ENCODE results near the gene SDF4.
A peak's percentile ranks its signal among the peaks of the same experiment; 100 is the strongest.

SDF4 gene, protein sequence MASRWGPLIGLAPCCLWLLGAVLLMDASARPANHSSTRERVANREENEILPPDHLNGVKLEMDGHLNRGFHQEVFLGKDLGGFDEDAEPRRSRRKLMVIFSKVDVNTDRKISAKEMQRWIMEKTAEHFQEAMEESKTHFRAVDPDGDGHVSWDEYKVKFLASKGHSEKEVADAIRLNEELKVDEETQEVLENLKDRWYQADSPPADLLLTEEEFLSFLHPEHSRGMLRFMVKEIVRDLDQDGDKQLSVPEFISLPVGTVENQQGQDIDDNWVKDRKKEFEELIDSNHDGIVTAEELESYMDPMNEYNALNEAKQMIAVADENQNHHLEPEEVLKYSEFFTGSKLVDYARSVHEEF

DNA sequence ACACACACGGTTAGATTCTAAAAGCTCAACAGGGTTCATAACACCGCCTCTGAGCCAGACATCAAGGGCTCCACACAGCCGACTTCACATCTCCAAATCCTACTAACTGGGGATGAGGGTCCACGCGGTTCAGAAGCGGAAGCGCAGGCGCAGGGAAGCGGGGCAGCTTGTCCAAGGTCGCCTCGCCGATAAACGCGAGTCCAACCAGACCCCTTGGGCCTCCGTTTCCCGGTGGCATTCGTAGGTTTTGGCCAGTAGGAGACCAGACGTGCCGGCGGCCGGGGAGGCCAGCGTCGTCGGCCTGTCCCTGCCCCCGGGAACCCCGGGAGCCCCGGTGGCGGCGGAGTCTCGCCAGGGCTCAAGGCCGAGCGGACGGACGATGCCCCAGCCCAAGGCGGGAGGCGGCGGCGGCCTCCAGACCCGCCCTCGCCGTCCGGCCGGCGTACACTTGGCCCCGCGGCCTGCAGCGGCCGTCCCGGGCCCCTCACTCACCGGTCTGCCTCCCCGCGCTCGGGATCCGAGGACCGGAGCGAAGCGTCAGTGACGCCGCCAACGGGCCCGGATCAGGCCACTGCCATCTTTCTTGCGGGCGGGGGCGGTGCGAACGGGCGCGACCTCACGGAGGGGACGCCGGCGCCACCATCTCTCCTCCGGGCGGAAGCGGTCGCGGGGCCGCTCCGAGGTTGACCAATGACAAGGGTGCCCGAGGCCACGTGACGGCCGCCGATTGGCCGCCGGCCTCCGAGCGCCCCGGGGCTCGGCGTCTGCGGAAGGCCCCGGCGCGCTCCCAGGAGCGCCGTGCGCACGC, at the start of gene SDF4:
Gene SDF4, minus strand, starts transcription at position 602 of the 808 bp plus-strand sequence. CDS start 3,229 bp downstream, outside the sequence.
- DNase-seq: peak; percentile 92

DNA sequence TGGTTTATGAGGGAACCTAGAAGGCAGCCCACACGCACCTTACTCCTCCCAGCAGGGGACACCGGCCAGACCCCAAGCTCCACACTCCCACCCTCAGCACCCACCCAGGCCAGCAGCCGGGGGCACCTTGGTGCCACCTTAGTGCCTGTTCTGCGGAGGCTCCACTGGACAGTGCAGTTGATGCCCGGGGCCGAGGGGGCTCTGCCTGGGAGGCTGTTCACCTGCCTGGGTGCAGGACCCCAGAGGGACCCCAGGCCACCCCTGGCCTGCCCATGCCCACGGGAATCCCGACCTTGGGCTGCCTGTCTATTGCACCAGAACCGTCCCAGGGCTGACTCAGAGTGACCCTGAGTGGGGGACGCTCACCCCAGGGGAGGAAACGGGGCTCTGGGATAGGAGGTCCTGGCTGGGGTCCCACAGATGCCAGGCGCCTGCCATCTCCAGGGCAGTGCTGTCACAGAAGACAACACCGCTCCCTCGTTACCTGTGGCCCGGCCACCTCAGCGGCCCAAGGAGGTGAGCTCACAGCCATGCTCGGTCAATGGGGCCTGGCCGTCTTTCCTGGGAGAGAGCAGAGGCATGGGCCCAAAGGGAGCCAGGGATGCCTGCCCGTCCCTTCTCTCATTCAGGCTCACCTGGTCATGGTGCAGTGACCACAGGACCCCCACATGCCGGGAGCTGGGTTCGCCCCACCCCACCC, 49.1 kb upstream of the SDF4 start:
- DNase-seq: no peak

DNA sequence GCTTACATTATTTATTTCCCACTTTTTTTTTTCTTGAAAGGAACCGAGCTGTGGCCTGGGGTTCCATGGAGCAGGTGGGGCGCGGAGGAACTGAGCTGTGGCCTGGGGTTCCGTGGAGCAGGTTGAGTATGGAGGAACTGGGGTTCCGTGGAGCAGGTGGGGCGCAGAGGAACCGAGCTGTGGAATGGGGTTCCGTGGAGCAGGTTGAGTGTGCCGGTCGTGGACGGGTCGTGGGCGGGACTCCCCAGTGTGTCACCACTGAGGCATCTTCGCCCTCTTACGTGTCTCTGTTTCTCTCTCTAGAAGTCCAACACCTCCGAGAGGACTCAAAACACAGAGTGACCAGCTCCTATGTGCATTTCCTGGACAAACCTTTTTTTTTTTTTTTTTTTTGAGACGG, 47.2 kb upstream of the SDF4 start:
- DNase-seq: no peak

DNA sequence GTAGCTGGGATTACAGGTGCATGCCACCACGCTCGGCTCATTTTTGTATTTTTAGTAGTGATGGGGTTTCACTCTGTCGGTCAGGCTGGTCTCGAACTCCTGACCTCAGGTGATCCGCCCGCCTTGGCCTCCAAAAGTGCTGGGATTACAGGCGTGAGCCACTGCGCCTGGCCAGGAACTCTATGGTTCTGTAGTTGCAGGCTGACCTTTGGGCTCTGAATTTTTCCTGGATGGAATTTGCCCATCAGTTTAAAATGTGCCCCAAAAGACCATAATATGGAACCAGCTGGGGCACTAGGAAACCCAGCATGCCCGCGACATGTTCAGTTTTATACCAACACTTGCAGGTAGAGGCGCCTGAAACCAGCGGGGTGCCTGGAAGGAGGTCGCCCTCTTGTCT, 46.8 kb upstream of the SDF4 start:
- DNase-seq: no peak

DNA sequence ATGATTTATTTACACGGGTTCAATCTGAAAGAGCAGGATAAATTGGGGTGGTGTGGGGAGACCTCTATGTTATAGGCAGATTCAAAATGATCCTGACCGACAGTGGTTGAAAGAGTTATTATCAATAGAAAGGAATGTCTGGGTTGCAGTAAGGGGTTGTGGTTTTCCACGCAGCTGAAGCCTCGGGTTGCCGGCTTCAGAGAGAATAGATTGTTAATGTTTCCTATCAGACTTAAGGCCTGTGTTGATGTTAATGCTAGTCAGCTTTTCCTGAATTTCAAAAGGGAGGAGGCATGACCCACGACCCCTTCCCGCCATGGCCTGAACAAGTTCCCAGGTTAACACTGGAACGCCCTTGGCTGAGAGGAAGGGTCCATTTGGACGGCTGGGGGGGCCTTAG, 44.0 kb upstream of the SDF4 start:
- DNase-seq: no peak

DNA sequence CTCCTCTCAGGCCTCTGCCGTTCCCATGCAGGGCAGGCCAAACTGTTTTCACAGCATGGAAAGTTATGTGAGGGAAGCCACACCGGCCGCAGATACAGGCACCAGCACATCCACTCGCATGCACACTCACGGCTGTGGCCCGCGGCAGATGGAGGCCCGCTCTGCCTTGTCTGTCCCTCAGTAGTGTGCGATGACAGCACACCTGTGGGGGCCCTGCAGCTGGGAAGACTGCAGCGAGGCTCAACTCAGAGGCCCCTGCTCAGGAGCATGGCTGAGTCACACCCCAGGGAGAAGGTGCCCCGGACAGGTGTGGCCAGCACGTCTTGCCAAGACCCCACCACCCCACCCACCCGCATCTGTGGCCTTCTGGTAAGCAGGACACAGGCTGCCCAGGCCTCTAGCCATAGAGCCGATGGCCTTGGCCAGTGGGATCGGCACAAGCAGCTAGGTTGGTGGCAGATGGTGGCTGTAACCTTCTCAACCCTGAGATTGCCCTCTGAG, 43.2 kb upstream of the SDF4 start:
- no peak for DNase-seq

DNA sequence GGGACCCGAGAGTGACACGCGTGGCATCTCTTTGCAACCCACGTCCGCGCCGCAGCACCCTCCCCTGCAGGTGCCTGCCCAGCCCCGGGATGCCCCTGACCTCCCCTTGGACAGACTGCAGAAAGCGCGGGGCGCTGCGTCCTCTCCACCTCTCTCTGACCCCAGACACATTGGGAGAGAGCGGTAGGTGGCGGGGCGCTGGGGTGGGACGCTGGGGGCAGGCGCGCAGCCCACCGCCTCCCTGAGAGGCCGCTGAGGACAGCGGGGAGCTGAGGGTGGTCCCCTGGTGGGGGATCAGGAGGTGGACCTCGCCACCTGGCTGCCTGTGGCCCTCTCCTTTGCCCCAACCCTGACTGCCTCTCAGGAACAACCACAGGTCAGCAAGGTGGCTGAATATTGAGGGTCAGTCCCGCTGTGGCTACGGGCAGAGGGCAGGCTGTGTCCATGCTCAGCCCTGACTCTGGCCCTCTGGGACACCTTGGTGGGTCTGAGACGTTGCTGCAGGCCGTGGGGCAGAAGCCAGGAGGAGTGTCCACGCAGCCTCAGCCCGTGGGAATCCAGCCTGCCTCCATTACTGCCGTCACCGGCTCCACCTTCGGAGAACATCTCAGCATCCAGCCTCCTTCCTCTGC, 42.6 kb upstream of the SDF4 start:
- DNase-seq: no peak

DNA sequence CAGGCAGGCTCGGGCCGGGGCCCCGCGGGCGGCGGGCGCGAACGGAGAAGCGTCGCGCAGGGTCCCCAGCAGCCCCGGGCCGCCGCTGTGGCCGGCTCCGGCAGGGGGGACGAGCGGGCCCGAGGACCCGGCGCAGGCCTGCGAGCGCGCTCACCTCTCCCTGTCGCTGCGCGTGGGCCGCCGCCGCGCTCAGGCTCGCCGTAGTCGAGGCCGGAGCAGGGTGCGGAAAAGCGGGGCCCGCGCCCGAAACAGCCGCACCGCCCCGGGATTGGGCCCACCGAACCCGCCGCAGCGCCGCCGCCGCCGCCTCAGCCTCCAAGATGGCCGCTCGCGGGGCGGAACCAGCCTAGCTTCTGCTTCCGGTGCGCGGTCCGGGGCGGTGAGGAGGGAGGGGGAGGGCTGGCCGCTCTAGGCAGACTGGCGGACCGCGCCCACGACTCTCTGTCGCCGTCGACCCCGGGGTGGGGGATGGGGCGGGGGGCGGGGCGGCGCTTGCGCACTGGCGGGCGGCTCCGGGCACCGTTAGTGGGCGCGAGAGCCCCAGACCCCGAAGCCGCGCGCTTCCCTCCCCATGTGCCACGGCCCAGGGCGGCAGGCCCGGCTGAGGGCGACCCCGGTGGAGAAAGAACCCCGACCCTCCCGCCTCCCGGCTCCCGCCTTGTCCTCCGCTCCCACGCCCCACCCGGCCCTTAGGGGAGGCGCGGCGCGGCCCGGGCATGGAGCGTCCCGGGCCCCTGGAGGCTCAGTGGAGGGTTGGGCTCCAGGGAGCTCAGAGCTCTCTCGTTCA, 41.9 kb upstream of the SDF4 start, which contains the start of gene UBE2J2:
Gene UBE2J2, minus strand, starts transcription at position 343 of the 787 bp plus-strand sequence. CDS start 5,862 bp downstream, outside the sequence.
- peak; percentile 83 for DNase-seq

DNA sequence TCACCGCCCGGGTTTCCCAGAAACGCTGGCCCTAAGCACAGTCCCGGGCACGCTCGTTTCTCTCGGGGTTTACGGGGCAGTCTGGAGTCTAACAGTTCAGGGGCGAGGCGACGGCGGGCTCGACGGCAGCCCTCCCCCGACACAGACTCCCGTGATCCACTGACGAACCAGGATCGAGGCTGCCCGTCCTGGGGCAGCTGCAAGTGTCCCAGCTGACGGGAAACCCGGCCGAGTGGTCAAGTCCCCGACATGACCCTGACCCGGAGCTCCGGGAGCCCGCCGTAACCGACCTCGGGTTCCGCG, 41.4 kb upstream of the SDF4 start:
- DNase-seq: no peak

DNA sequence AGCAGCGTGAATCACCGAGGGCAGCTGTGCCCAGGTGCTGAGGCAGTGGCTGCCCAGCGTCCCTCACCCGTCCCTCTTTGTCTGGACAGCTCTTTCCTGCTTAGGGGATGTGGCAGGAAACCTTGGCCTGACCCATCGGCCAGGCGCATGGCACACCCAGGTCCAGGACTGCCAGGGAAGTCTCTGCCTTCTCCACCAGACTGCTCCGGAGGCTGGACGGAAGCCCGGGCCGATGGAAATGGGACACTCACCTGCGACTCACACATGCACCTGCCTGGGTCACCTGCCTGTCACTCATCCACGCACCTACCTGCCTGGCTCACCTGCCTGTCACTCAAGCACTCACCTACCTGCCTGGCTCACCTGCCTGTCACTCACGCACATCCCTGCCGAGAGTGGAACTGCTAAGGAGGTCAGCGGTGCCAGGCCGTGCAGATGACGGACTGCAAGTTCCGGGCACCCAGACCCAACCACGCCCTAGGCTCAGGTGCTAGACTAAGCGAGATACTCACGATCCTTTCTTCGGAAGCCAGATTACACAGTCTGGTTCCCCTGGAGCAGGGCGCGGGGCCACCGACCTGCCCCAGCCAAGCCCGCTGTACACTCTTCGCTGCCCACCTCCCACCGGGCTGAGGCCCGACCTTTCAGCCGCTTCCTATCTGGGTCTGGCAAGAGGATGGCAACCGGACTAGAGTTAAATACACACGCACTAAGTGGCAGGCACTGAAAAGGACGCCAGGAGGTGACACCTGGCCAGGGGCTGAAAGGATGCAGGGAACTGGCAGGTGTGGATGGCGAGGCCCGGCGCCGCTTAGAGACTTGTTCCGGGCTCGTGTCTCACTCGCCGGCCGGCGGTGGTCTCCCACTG, 40.8 kb upstream of the SDF4 start:
- DNase-seq: no peak

DNA sequence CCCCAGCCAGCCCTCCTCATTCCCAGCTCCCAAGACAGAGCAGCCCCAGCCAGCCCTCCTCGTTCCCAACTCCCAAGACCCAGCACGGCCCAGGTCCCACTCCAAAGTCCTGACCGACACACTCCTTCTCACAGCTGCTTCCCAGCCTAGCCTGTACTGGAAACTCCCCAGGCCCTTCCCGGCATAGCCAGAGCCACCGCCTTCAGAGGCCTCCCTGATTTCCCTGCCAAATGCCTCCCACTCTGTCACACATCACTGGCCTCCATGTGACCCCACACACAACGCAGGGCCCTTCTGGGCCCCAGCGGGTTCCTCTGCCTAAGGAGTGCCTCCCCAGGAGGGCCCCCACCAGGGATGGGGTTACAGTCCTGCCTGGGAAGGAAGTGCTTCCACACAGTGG, 39.0 kb upstream of the SDF4 start:
- DNase-seq: no peak

DNA sequence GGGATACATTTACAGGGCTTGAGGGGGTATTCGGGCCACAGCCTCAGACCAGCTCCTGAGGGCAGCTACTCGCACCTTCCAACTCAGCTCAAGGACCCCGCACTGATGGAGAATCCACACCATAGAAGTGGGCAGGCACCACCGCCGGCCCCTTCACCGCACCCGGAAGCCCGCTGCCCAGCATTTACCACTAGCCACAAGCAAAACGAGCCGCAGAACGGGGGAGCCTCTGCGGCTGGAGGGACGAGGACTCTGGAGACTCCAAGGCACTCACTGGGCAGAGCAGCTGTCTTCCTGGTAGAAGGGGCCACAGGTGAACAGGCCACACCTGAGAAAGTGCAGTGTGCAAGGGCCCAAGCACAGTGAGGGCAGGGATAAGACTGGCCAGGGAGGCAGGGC, 36.5 kb upstream of the SDF4 start:
- no peak for DNase-seq

DNA sequence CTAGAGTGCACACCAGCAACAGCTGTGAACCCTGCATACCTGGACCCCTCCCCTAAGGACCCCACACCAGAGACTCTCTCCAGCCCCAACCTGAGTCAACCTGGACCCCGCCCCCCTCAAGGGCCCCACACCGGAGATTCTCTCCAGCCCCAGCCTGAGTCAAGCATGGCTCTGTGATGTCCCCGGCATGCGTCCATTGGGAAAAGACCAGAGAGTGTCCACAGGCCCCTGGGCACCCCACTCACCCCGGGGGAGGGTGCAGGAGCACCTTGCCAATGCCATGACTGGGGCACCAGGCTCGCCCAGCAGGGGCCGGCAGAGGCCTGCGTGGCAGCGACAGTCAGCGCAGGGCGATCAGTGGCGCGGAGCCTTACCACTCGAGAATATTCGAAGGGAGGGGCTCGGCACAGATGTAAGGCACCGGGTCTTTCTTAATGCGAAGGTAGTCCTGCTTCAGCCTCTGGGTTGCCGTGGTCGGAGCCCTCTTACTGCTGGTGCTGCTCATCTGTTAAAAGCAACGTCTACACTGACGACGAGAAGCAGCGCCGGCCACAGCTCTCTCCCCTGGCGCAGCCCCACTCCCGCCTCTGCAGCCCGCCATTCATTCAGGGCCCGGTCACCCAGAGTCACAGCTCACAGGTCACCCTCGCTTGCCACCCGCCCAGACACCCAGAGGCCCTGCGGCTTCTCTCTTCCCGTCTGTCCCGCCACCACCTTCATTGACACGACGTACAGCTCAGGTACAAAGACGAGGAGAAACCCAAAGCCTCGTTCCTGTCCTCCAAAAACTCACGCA, 35.9 kb upstream of the SDF4 start:
- no peak for DNase-seq

DNA sequence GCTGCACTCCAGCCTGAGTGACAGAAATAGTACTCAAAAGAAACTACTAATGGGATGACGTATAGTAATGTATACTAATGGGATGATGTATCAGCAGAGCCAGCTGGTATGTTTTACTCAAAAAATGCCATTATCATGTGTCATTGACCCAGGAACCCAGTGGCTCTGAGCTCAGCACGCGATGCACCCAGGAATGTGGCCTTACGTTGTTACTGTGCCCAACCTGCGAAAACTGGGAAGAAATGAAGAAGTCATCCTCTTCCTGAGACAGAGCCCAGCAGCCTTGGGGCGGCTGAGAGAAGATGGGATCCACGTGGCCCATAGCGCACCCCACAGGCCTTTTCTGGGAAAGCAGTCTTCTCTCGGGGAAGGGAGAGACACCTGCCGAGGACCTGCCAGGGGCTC, 33.1 kb upstream of the SDF4 start:
- no peak for DNase-seq

DNA sequence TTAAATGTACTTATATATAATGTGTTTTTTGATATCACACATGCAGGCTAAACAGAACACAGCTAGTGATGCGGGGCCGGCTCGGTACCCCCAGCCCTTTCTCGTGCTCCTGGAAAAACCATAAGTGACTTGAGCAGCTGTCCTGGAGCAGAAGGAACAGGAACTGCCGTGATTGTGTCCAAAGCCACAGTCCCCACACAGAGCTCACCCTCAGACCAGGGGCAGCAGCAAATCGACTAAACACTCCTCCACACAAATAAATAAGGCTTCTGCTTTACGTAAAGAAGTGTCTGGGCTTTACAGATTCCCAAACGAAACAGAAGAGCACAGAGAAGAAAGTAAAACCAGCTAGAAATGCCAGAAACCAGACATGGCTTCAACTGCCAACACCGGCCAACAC, 32.2 kb upstream of the SDF4 start:
- DNase-seq: no peak

DNA sequence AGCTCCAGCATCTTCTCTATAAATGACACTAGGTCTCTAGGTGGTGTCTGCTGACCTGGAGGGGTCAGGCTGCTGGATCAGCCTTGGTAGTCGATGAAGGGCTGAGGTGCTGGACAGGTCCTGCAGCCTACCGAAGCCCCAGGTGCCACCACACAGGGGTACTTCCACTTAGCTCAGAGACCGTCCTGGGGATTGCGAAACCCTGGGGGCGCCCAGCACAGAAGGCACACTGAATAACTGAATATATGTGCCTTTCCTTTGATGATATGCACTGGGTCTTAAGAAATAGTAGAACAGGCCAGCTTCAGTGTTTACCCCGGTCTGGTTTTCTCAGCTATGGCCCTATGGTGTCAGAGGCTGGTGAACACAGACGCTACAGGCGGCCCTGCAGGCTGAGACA, 31.0 kb upstream of the SDF4 start:
- no peak for DNase-seq

DNA sequence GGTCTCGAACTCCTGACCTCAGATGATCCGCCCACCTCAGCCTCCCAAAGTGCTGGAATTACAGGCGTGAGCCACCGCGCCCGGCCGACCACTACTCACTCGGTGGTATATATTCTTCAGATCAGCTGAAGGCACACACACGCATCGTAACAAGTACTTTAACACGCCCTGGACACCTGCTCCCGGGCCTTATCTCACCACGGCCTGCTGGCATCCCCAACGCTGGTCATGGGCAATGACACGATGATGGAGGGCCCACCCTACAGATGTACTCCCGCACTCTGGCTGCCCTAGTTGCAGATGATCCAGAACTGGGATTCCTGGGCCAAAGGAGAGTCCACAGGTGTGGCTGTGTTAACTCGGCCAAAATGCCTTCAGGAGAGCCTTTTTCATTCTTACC, 30.3 kb upstream of the SDF4 start:
- DNase-seq: no peak

DNA sequence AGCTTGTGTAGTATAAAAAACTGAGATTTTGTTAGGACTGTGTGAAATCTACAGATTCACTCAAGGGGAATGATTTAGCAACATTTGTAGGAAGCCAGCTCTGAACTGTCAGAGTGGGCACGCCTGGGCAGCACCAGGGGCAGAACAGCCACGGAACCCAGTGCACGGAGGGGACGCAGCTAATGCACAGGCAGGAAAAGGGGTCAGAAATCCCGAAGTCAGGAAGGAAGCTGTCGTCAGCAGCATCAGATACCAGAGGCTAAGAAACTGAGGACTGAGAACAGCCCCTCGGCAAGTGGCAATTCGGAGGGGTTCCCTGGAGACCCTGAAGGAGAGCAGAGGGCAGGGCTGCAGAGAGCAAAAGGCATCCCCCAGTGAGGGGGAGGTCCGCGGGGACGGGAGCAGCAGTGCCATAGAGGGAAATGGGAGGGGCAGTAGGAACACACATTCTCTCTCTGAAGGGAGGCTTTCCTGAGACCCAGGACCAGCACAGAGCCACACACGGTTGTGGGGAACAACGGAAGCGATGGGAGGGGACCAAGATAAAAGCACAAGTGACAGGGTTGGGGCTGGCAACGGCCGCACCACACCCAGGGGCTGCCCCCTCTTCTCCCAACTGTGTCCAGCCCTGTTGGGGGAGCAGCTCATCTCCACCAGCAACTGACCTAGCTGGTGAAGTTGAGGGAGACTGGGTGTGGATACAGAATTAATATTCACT, 29.2 kb upstream of the SDF4 start:
- no peak for DNase-seq

DNA sequence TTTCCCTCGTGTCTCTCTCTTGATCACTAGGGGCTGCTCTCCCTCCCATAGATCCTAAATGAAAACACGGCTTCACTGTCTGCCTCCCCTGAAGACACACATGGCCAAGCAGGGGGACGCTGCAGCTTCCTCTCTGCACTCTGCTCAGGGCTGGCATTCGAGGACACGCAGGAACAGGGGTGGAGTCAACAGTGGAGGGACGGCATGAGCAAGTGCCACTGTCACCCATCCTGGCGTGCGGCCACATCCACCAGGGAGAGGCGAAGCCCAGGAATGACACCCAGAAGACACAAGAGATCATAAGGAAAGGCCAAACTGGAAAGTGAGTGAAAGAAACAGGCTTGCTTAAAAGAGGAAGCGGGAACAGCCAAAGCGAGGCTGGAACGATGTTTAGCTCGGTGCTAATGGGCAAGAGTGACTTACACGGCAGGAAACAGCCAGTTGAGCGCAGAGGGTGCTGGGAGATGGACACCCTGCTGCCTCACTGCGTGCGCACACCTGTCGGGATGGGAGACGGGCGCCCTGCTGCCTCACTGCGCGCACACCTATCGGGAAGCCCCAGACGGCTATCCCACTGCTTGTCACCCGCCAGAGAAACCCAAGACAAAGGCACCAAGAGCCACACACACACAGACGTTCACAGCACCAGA, 28.3 kb upstream of the SDF4 start:
- DNase-seq: no peak
